HG02870 (cell line): ENCODE data around the gene ASRGL1.

Experiments used
- ATAC-seq: cut with Tn5 transposase; IDR thresholded peaks from one replicate; pipeline ENCODE4 v1.9.1; 2021; ENCODE audit warnings: mild to moderate bottlenecking, moderate library complexity; ENCODE audit not compliant: unreplicated experiment

The ASRGL1 gene

GRCh38 chr11:62411524-62411923 is 74.3 kb downstream of the ASRGL1 start:
- ATAC-seq: no peak

DNA sequence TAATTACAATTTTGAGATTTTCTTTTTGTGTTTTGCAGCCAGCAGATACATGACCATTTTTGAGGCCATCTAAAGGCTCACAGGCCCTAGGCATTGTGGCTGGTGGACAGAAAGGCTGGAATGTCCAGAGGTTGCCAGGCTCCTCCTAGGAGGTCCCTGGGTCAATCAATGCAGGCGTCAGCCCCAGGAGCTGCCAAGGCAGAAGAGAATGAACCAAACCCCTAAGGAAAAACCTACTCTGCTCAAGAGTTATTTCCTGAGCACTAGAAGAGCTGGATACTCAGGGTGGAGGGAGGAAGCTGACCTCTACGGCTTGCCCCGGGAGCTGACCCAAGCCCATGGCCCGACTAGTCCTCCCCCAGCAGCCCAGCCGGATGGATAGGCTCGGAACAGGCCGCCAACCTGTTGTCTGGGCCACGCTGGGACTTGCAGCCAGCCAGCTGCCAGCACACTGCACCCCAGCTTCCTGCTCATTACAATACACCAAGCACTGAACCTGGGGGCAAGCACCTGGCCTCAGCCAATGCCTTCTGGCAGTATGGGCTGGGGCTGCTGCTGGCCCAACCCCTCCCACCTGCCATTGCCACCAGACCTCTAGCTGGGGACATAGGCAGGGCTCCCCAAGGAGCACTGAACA is 75.9 kb downstream of the ASRGL1 start:
- ATAC-seq: no peak

DNA sequence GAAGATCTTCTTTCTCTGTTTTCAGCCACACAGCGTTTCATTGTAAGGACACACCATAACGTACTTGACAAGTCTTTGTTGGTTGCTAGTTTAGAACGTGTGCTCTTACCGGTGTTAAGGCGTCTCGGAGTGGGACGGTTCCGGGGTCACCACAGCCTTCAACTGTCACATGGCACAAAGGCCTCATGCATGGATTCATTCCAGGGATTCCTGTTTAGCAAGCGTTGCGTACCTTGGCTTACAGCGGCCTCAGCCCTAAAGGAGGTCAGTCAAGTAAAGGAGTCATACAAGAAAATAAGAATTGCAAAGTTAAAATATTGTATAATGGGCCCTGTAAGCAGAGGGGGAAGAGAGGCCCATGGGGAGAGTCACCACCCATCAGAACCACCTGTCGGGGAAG is 79.3 kb downstream of the ASRGL1 start:
- no peak for ATAC-seq

DNA sequence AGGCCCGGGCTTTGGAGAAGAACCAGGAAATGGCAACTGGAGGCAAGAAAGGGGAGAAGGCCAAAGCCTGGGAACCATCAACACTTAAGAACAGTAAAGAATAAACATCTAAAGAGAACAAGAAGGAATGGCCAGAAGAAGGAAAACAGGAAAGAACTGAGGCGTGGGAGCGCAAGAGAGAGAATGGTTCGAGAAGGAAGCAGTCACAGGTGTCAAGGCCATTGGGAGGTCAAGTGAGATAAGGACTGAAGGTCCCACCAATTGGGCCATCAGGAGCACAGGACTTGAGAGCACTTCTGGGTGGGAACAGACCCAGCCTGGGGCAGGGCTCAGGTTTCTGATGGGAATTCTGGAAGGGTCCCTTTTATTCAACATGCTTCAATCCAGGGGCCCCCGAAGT is 80.9 kb downstream of the ASRGL1 start:
- no peak for ATAC-seq

GRCh38 chr11:62418733-62419132 is 81.5 kb downstream of the ASRGL1 start, which contains the start of gene SCGB1A1:
TSS of gene SCGB1A1 (plus strand) at chr11:62419033. CDS start at chr11:62419096, 63 bp downstream.
- no peak for ATAC-seq

- ATAC-seq: no peak
Measured at GRCh38 chr11:62419314-62419929, 82.2 kb downstream of the ASRGL1 start.

GRCh38 chr11:62419943-62420342 is 82.7 kb downstream of the ASRGL1 start:
- ATAC-seq: no peak

DNA sequence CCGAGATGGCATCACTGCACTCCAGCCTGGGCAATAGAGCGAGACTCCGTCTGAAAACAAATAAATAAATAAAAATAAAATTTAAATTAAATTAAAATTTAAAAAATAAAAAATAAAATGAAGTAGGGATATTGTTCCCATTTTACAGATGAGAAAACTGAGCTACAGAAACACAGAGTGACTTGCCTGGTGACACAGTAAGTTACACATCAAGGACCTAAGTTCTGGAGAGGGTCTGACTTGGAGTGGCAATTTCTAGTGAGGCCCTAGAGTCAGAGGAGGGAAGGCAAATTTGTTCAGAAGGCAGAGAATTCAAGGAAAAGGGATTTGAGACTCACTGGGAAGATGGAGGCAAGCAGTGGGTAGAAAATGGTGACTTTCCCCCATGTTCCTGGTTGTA is 83.6 kb downstream of the ASRGL1 start:
- no peak for ATAC-seq

DNA sequence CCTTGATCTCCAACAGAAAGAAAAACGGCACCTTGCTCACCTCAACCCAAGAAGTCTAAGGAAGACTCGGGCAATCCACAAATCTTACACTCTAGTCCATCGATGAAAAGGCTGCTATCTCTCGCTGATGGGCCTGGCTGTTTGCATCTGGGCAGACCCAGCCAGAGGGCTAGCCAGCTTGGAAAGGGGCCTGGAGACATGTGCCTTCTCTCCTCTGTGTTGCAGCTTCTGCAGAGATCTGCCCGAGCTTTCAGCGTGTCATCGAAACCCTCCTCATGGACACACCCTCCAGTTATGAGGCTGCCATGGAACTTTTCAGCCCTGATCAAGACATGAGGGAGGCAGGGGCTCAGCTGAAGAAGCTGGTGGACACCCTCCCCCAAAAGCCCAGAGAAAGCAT is 84.7 kb downstream of the ASRGL1 start:
- no peak for ATAC-seq

DNA sequence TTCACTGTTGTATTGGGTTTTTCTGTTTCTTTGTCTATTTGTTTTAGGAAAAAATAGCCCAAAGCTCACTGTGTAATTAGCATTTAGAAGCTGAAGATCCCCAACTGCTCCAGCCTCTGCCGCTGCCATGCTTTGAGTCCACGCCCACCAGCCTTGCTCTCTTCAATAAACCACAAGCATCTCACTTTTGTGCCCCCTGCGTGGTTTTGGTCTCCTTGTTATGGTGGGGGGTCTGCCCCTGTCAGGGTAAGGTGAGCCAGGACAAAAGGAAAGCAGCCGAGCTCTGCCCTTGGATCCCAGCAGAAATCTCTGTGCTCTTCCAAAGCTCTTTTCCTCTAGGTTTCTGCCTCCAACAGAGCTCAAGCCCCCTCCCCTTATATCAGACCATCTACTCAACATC is 85.8 kb downstream of the ASRGL1 start:
- ATAC-seq: no peak

DNA sequence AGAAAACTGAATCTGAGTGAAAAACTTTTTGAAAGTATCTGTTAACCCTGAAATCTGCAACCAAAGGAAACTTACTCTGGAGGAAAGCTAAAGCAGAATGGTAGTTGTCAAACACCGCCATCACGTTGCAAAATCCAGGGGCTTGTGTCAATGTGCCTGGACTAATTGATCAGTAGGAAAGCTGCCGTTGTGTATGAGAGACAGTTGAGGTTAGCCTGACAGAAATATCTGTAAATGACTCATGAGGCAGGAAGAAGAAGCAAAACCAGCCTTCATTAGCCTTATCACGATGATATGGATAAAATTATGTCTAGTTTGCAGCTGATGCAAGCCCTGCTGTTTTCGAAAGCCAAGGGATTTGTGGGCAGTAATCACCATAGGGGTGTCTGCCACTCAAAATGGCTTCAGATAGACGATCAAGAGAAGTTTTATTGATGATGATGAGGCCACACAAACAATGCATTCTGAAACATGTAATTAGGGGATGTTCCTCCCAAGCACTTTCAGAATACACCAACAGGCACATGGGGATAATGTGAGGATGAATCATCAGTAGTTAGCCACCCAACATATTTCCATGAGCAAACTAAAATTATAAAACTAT is 90.5 kb downstream of the ASRGL1 start:
- no peak for ATAC-seq

DNA sequence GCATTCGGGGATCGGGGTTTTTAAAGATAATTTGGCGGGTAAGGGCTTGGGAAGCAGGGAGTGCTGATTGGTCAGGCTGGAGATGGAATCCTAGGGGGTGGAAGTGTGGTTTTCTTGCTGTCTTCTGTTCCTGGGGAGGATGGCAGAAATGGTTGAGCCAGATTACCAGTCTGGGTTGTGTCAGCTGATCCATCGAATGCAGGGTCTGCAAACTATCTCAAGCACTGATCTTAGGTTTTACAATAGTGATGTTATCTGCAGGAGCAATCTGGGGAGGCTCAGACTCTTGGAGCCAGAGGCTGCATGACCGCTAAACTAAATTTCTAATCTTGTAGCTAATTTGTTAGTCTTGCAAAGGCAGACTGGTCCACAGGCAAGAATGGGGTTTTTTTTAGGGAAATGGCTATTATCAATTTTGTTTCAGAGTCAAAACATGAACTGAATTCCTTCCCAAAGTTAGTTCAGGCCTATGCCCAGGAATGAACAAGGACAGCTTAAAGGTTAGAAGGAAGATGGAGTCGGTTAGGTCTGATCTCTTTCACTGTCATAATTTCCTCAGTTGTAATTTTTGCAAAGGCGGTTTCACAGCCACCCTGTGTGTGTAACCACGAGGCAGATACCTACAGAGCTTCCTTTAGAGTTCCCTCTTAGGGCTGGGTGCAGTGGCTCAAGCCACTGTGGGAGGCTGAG is 91.8 kb downstream of the ASRGL1 start:
- ATAC-seq: no peak

- no peak for ATAC-seq
Measured at GRCh38 chr11:62430425-62430824, 93.2 kb downstream of the ASRGL1 start.

- no peak for ATAC-seq
Measured at GRCh38 chr11:62431171-62431901, 94.1 kb downstream of the ASRGL1 start.

DNA sequence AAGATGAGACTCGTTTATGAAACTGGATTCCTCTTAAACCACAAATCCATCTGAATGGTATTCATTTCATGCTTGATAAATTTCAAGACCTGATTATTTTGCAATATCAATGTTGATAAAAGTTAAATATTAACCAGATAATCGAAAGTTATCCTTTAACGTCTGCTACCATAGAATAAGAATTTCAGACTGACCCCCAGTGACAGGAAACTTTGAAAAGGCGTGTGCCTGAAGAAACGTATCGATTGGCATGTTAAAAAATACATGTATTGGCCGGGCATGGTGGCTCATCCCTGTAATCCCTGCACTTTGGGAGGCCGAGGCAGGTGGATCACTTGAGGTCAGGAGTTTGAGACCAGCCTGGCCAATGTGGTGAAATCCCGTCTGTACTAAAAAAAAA is 95.4 kb downstream of the ASRGL1 start:
- ATAC-seq: no peak

- no peak for ATAC-seq
Measured at GRCh38 chr11:62433141-62433903, 96.1 kb downstream of the ASRGL1 start.

DNA sequence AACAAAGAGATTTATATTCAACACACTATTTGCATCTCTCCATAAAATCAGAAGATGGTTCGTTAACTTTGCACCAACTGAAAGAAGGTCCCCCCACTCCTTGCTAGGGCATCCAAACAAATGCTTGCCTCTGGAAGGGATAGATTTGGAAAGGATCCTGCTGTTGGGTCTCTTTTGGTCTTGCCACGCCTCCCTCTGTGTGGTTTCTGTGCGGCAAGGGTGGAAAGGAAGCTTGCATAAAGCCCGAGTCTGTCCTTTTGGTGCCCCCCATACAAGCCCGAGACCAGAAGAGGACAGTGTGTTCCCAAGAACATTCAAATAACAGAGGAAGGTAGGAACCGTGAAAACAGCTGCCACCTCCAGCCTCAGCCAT is 96.6 kb downstream of the ASRGL1 start:
- ATAC-seq: no peak

DNA sequence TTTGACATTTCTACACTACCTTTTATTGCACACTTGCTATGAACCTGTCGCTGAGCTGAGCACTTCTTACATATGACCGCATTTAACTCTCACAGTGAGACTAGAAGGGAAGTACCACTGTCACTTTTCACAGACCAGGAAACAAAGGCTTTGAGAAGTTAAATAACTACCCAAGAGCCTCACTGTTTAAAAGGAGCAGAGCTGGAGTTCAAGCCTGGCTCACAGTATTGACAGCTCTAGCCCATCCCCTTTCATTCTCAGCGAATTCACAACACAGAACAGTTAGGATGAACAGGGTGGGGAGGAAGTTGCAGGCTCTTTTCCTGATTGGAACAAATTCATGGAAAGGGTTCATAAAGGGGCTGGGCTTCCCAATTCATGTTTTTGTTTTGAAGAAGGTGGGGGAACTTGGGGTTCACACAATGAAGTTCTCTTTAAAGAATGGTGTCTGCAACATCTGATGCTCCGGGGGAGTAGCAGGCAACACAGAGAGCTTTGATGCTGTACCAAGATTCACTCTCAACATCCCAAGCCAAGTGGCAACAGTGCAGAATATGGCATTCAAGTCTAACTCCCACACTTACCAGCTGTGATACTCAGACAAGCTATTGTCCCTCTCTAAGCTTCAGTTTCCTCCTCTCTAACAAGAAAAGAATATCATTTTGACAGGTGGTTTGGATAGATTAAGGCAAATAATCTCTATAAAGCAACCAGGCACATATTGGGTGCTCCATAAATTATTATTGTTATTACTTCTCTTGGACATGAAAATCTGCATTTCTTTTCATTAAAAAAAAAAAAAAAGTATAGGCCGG is 98.8 kb downstream of the ASRGL1 start:
- ATAC-seq: no peak

DNA sequence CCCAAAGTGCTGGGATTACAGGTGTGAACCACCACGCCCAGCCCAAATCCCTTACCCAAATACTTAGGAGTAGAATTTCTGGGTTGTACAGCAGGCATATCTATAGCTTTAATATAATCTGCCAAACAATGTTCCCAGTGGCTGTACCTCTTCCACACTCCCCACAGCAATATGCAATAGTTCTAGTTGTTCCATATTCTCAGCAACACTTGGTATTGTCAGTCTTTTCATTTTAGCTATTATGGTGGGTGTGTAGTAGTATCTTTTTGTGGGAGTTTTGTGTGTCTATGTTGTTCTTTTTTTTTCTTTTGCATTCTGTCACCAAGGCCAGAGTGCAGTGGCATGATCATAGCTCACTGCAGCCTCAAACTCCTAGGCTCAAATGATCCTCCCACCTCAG is 100.4 kb downstream of the ASRGL1 start:
- no peak for ATAC-seq

DNA sequence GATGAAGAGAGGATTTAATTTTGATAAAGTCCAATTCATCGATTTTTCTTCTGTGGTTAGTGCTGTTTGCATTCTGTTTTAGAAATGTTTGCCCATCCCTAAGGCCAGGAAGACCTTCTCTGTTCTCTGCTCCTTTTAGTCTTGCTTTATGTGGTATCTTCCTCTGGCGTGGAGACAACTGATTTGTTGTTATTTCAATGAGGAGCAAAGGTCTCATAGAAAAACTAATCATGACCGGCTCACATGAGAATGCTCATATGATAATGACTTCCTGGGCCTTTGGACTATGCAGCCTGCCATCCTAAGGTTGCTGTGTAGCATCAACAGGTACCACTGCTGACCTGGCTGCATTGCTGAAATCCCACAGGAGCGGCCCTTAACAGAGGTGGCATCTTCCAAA is 101.4 kb downstream of the ASRGL1 start:
- ATAC-seq: no peak
